GM23338 (cell line): ENCODE results near the gene CTRB2.
"Not testable (repeated sequence)": the region's sequence is repeated elsewhere in the genome, so short reads cannot be mapped to it uniquely, and the experiment has no call there.

Experiments
- ETS1 ChIP-seq: IDR thresholded peaks from 2 replicates; pipeline ENCODE4 v1.6.1; 2016; ENCODE audit warnings: antibody characterized with exemption
- EZH2 ChIP-seq: fragments of 200-600 bp; sonication (generic); IDR thresholded peaks from one replicate; pipeline ENCODE4 v1.8.0; 2017; ENCODE audit warnings: antibody characterized with exemption, mild to moderate bottlenecking, low read depth; ENCODE audit not compliant: unreplicated experiment
- EZH2phosphoT487 ChIP-seq: fragments of 200-600 bp; sonication (generic); IDR thresholded peaks from one replicate; pipeline ENCODE4 v1.8.1; 2018; ENCODE audit warnings: antibody characterized with exemption; ENCODE audit not compliant: unreplicated experiment
- POLR2AphosphoS5 ChIP-seq: IDR thresholded peaks from 2 replicates; pipeline ENCODE4 v1.6.1; 2016; ENCODE audit warnings: antibody characterized with exemption, low read depth
- REST ChIP-seq: IDR thresholded peaks from one replicate; pipeline ENCODE4 v1.6.1; 2018; ENCODE audit warnings: antibody characterized with exemption; ENCODE audit not compliant: unreplicated experiment
- STAT1 ChIP-seq: IDR thresholded peaks from one replicate; pipeline ENCODE4 v1.6.1; 2016; ENCODE audit warnings: antibody characterized with exemption; ENCODE audit not compliant: unreplicated experiment
- ZNF114 ChIP-seq: fragments of 250-450 bp; sonication (Bioruptor Pico); IDR thresholded peaks from 2 replicates; pipeline ENCODE4 v1.5.0; 2020; ENCODE audit warnings: mild to moderate bottlenecking, moderate library complexity
- TF ChIP-seq, protein P1 (sequence below), 2 experiments: fragments of 200-600 bp in 1 of 2; sonication (generic) in 1 of 2; conservative IDR thresholded peaks; 2 replicates each; pipeline versions ENCODE4 v1.5.1 to v1.6.1; 2016 to 2017; ENCODE audit warnings: antibody characterized with exemption in 2 of 2, low read depth in 2 of 2, mild to moderate bottlenecking in 2 of 2, moderate library complexity in 1 of 2

DNA sequence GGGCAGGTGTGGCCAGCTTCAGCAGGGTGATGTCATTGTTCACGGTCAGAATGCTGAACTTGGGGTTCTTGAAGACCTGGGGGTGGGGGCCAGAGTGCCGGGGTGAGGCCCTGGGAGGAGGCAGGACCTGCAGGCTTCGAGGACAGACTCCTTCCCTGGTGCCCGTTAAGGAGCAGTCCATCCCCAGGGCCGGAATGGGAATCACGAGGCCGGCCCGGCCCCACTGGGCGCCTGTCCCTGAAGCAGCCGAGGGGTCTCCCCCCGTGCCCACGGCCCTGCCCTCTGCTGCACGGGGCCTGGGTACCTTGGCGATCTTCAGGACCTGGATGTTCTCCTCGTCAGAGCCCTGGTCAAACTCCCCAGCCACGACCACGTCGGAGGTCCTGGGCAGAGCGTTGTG is 1.5 kb downstream of the CTRB2 start:
- TF ChIP-seq EZH2, POLR2AphosphoS5, EZH2phosphoT487, REST, ETS1, ZNF114, STAT1: not testable (repeated sequence)
- TF ChIP-seq, protein P1, sequence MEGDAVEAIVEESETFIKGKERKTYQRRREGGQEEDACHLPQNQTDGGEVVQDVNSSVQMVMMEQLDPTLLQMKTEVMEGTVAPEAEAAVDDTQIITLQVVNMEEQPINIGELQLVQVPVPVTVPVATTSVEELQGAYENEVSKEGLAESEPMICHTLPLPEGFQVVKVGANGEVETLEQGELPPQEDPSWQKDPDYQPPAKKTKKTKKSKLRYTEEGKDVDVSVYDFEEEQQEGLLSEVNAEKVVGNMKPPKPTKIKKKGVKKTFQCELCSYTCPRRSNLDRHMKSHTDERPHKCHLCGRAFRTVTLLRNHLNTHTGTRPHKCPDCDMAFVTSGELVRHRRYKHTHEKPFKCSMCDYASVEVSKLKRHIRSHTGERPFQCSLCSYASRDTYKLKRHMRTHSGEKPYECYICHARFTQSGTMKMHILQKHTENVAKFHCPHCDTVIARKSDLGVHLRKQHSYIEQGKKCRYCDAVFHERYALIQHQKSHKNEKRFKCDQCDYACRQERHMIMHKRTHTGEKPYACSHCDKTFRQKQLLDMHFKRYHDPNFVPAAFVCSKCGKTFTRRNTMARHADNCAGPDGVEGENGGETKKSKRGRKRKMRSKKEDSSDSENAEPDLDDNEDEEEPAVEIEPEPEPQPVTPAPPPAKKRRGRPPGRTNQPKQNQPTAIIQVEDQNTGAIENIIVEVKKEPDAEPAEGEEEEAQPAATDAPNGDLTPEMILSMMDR (conservative IDR thresholded peaks at IDR 0.05; ENCODE audit: low read depth in 2 of 2), result not testable (repeated sequence)
